Psoas muscle (tissue), 8 donors: ENCODE measurements around the gene PEX11G. TPM values are rescaled to one million over a fixed set of nuclear protein-coding genes. Genes with fewer than 3 reads are reported as not detected.

ENCODE experiments used
- ATAC-seq, 4 donors: fragments of 200-7000 bp; cut with Tn5 transposase; one replicate each; pipeline ENCODE4 v1.9.1; 2020; ENCODE audit warnings: moderate library complexity in 3 of 4, mild to moderate bottlenecking in 2 of 4
- DNase-seq, 2 donors: peaks; one replicate each; pipeline ENCODE4 v3.0.0-alpha.2; 2020
- H3K27ac ChIP-seq: fragments of 200-600 bp; one replicate; pipeline ENCODE4 v1.8.0; 2022
- H3K27me3 ChIP-seq, 3 donors: fragments of 200-600 bp in 1 of 3; one replicate each; pipeline versions ENCODE4 v1.6.1 to v1.8.0; 2013 to 2022; ENCODE audit warnings: low read length in 2 of 3, mild to moderate bottlenecking in 2 of 3, moderate library complexity in 1 of 3; ENCODE audit not compliant: insufficient read depth in 3 of 3
- H3K36me3 ChIP-seq, 2 donors: fragments of 200-600 bp in 1 of 2; one replicate each; pipeline versions ENCODE4 v1.6.1 to v1.8.0; 2013 to 2022; ENCODE audit warnings: low read depth in 1 of 2, mild to moderate bottlenecking in 1 of 2, moderate library complexity in 1 of 2; ENCODE audit not compliant: insufficient read depth in 1 of 2
- H3K4me1 ChIP-seq: fragments of 200-600 bp; one replicate; pipeline ENCODE4 v1.8.0; 2022
- H3K4me3 ChIP-seq: fragments of 200-600 bp; one replicate; pipeline ENCODE4 v1.8.0; 2022; ENCODE audit warnings: mild to moderate bottlenecking
- H3K9me3 ChIP-seq: fragments of 200-600 bp; one replicate; pipeline ENCODE4 v1.8.0; 2022
- CTCF ChIP-seq: fragments of 200-600 bp; IDR thresholded peaks from one replicate; pipeline ENCODE4 v1.8.0; 2022; ENCODE audit warnings: antibody characterized with exemption
- WGBS, 3 donors: extraction: QIAGEN DNeasy Blood & Tissue Kit; methylation state at CpG; one replicate each; pipeline versions ENCODE4 v1.1.6 to v1.1.7; 2013; 5-methylcytosine and 5-hydroxymethylcytosine counted together
- intact Hi-C, 2 donors: fragments of 100-400 bp; cut with DNase I; formaldehyde crosslinking; loops; one replicate each; pipeline versions ENCODE4 v1.11.0 to v1.14.2; 2022
- polyA plus RNA-seq, 3 donors: library from polyadenylated mRNA; stranded (reverse); fragments of 200-250 nt; gene quantifications; one replicate each; pipeline ENCODE4 v1.2.3, GENCODE V29; 2013
- total RNA-seq, 4 donors: library from RNA; stranded (reverse); fragmentation: NEBNext Ultra II Directional in 2 of 4; extraction: Animal tissue kit (Norgen Biotek cat#: 25700) in 2 of 4; gene quantifications; one replicate each; pipeline versions ENCODE4 v1.2.1 to v1.2.4, GENCODE V29; 2021 to 2023
- donor health status: healthy with polysubstance abuse.
- donor health status: DM: no; HTN: no; CAD: no; lungs with moderate emphysema.
- donor health status: Bipolar disorder and iron deficiency.
- donor health status: healthy.
- donor health status: DM: yes; HTN: yes; CAD: no.
- donor health status: DM: no; HTN: no; CAD: no.
- donor health status: DM: no; HTN: no; CAD: no.
- donor health status: DM: yes; HTN: yes; CAD: no.

Gene PEX11G
- total and polyA plus RNA-seq, 7 donors: 1.0 to 1.4 (median 1.1) TPM

GRCh38 chr19:7447648-7448047, 41.2 kb downstream of the PEX11G start:
- H3K36me3 ChIP-seq: peaks cover 6 to 74% of the 10 kb centered on the region in 2 donors
- no peak for TF ChIP-seq CTCF
- no peak overlapping the region for H3K4me3 ChIP-seq
- no peaks in the 10 kb centered on the region for H3K4me1 ChIP-seq
- no peaks in the 10 kb centered on the region for H3K9me3 ChIP-seq
- no peak for ATAC-seq
- H3K27me3 ChIP-seq: no peaks in the 10 kb centered on the region
- DNase-seq: no peak
- 95 to 98% (median 97%) methylated on average over 6 of the region's 6 CpGs for WGBS, 3 donors
- no peak overlapping the region for H3K27ac ChIP-seq
- intact Hi-C loops: no loop called here

GRCh38 chr19:7445104-7445503, 43.7 kb downstream of the PEX11G start:
- no peaks in the 10 kb centered on the region for H3K27me3 ChIP-seq
- intact Hi-C loops: no loop called here
- DNase-seq (no peak), ATAC-seq (no peak)
- H3K4me1 ChIP-seq: no peaks in the 10 kb centered on the region
- no peaks in the 10 kb centered on the region for H3K9me3 ChIP-seq
- TF ChIP-seq CTCF: no peak
- peaks cover 6 to 89% of the 10 kb centered on the region in 2 donors for H3K36me3 ChIP-seq
- H3K27ac ChIP-seq: no peak overlapping the region
- H3K4me3 ChIP-seq: no peak overlapping the region
- WGBS, 3 donors: 87 to 89% (median 88%) methylated on average over 3 of the region's 3 CpGs

- peaks cover 6 to 88% of the 10 kb centered on the region in 2 donors for H3K36me3 ChIP-seq
- no peak overlapping the region for H3K4me3 ChIP-seq
- DNase-seq (no peak), ATAC-seq (no peak)
- H3K27ac ChIP-seq: no peak overlapping the region
- 90 to 94% (median 93%) methylated on average over 19 of the region's 19 CpGs for WGBS, 3 donors
- no peaks in the 10 kb centered on the region for H3K9me3 ChIP-seq
- no peaks in the 10 kb centered on the region for H3K4me1 ChIP-seq
- no peak for TF ChIP-seq CTCF
- no peaks in the 10 kb centered on the region for H3K27me3 ChIP-seq
- intact Hi-C loops: no loop called here
Measured at GRCh38 chr19:7444042-7444441, 44.8 kb downstream of the PEX11G start.

GRCh38 chr19:7442423-7442822, 46.4 kb downstream of the PEX11G start:
- H3K9me3 ChIP-seq: no peaks in the 10 kb centered on the region
- 50 to 61% (median 56%) methylated on average over 9 of the region's 9 CpGs for WGBS, 3 donors
- TF ChIP-seq CTCF: no peak
- no peaks in the 10 kb centered on the region for H3K4me1 ChIP-seq
- peaks cover 6 to 72% of the 10 kb centered on the region in 2 donors for H3K36me3 ChIP-seq
- no peak overlapping the region for H3K4me3 ChIP-seq
- intact Hi-C loops: no loop called here
- no peak overlapping the region for H3K27ac ChIP-seq
- DNase-seq (no peak), ATAC-seq (no peak)
- no peaks in the 10 kb centered on the region for H3K27me3 ChIP-seq

GRCh38 chr19:7441468-7442146, 47.2 kb downstream of the PEX11G start:
- TF ChIP-seq CTCF: no peak
- Histone ChIP-seq H3K9me3 (no peaks in the 10 kb centered on the region), H3K4me1 (no peaks in the 10 kb centered on the region), H3K27me3 (no peaks in the 10 kb centered on the region), H3K36me3 (peaks cover 6 to 63% of the 10 kb centered on the region in 2 donors), H3K4me3 (no peak overlapping the region), H3K27ac (no peak overlapping the region)
- intact Hi-C loops: no loop called here
- DNase-seq (no peak), ATAC-seq (no peak)
- 88 to 91% (median 88%) methylated on average over 21 of the region's 21 CpGs for WGBS, 3 donors
